ENCODE results near the gene TNFRSF8.

DNA sequence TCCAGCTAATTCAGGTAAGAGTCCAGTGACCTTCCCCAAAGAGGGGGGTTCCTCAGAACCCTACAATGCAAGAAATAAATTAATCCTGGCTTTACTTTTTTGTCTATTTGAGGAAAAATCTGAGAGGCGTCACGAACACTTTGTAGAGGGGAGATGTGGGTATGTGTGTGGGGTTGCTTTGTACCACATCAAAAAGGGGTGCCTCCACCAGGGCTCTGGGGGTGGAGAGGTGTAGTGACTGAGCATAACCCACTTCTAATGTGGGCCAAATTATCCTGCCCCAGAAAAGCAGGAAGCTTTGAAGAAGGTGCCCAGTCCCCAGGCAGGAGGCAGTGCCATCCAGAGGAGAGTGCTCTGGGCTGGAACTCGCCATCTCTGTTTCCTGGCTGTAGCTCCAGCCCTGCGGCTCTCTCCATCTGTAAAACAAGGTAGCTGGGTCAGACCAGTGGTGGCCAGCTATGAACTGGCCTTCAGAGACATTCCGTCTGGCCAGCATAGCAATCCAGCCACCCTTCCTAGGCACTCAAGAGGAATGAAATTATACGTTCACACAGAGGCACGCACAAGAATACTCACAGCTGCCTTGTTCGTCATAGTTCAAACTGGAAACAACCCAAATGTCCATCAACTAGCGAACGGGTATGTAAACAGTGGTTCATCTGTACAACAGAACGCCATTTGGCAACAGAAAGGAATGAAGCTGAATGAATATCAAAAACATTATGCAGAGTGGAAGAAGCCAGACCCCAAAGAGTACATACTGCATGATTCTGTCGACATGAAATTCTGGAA lies 58.3 kb downstream of the TNFRSF8 start:
- no peak for TF ChIP-seq POLR2A (IDR thresholded peaks at IDR 0.05)
- TF ChIP-seq, protein P1, sequence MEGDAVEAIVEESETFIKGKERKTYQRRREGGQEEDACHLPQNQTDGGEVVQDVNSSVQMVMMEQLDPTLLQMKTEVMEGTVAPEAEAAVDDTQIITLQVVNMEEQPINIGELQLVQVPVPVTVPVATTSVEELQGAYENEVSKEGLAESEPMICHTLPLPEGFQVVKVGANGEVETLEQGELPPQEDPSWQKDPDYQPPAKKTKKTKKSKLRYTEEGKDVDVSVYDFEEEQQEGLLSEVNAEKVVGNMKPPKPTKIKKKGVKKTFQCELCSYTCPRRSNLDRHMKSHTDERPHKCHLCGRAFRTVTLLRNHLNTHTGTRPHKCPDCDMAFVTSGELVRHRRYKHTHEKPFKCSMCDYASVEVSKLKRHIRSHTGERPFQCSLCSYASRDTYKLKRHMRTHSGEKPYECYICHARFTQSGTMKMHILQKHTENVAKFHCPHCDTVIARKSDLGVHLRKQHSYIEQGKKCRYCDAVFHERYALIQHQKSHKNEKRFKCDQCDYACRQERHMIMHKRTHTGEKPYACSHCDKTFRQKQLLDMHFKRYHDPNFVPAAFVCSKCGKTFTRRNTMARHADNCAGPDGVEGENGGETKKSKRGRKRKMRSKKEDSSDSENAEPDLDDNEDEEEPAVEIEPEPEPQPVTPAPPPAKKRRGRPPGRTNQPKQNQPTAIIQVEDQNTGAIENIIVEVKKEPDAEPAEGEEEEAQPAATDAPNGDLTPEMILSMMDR (IDR thresholded peaks at IDR 0.05 in 4 of 5, conservative IDR thresholded peaks at IDR 0.05 in 1 of 5) = no peak
